GM21381 (cell line): ENCODE measurements around the gene FBXL3.

Source experiments
- ATAC-seq: cut with Tn5 transposase; IDR thresholded peaks from one replicate; pipeline ENCODE4 v1.9.1; 2021; ENCODE audit warnings: mild to moderate bottlenecking, moderate library complexity; ENCODE audit not compliant: unreplicated experiment

The FBXL3 gene, protein sequence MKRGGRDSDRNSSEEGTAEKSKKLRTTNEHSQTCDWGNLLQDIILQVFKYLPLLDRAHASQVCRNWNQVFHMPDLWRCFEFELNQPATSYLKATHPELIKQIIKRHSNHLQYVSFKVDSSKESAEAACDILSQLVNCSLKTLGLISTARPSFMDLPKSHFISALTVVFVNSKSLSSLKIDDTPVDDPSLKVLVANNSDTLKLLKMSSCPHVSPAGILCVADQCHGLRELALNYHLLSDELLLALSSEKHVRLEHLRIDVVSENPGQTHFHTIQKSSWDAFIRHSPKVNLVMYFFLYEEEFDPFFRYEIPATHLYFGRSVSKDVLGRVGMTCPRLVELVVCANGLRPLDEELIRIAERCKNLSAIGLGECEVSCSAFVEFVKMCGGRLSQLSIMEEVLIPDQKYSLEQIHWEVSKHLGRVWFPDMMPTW

DNA sequence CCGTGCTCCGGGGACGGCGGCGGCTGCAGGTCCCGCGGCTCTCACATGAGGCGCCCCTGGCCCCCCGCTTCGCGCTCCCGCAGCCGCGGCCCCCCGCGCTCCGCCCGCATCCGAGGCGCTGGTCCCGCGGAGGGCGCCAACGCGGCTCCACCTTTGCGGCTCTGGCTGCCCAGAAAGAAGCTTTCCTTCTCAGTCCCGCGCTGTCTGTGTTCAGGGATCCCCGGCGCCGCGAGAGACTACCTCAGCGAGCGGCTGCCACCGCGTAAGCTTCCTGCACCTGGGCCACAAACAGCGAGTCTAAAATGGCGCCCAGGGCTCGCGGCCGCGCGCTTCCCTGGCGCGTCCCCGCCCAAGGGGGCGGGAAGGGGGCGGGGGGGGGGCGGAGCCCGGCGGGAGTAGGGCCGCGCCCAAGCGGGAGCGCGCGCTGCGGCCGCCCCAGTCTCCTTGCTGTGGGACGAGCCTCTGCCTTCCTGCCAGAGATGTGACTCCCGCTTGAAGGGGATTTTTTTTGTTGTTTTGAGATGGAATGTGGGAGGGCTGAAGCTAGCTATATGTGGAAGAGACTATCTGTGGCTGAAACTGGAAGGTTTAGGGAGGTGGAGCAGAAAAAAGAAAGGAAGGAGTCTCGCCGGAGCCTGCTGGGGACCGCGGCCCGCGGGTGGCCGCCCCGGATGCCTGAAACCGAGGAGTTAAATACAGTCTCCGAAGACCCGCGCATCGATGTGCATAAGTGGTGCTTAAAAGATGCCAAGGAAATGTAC, at the start of gene FBXL3:
Gene FBXL3, minus strand, starts transcription at position 299 of the 761 bp plus-strand sequence. CDS start 5,299 bp downstream, outside the sequence.
- peak; percentile 58 for ATAC-seq

DNA sequence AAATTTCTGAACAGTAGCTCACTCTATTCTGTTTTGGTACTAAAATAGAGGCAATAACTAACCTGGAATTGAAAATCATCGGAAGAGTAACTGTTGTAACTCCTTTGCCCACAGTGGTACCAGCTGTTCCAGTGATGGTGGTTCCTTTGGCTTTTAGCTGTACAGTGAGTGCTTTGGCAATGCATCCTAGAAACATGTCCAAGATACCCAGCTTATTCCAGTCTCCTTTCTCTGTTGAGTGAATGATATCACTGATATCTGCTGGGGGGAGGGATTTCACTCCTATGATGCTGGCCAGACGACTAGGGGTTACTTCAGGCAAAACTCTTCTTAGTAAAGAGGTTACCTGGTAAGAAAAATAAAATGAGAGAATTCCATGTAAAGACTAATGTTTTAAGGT, 40.6 kb upstream of the FBXL3 start:
- ATAC-seq, result no peak

DNA sequence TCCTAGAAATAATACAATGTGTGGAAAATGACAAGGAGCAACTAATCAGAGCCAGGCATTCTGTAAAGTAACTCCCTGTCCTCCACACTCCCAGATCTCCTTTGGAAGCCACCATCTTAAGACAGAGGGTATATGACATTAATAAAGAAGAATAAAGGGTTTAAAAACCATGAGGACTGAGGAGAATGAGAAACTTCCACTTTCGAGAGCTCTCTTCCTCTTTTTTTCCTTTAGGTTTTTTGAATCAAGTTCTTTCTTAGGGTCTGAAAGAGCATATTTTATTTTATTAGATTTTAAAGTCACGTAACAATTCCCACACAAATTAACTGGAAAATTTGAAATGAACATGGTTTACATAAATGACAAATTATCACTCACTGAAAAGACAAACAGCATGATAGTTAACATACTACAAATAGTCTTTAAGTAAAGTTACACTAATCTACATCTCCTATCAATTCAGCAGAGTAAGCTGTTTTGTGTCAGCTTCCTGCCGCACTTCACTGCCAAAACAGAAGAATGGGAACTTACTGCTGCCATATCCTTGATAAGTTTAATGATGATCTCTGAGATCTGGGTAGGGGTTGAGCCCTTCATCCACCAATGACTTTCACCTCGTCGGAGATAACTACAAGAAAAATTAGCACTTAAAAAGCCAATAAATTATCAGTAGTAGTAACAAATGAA, 38.6 kb upstream of the FBXL3 start:
- ATAC-seq, result no peak

DNA sequence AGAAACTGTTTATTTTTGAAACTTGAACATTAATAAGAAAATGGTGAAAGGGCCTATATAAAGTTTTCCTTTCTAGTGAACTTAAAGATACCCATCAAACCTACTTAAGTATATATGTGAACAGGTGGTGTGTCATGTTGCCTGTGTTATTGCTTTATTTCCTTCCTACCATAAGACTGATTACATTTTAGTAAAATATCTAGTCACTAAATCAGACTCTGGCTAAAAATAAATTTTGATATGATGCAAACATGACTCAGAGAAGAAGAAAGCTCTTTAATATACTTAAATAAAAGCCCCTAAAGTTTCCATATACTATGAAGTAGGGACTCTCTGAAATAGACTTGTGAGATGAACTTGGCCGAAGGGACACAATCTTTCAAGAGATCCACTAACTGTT, 35.1 kb upstream of the FBXL3 start:
- ATAC-seq, result no peak

DNA sequence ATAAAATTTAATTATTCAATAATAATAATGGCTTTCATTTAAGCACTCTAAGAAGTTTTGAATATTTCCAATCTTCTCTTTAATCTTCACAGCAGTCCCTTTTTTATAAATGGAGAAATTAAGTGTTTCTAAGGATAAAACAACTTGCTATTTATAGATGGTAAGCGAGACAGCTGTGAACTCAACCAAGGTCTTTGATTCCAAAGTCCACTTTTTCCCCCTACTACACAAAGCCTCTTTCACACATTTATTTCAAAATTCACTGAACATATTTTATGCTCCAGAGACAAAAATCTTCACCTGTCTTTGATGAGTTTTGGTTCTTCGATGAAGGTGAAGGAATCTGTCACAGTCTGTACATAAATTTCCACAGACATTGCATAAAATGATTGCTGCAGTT, 34.4 kb upstream of the FBXL3 start:
- no peak for ATAC-seq

DNA sequence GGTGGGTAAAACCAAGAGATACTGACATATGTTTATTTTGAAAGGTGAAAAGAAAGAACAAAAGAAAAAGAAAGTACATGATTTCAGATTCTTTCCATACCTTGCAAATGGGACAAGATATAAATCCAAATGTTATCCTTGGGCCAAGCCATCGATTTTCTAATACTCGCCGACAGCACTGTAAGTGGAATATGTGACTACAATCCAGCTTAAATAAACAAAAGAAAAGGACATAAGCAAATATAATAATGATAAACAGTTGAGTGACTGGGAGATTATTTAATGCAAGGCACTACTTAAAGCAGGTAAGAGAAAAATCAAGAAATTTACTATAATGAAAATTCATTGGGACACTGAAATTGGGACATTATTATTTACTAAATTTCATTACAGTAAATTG, 29.9 kb upstream of the FBXL3 start:
- no peak for ATAC-seq

DNA sequence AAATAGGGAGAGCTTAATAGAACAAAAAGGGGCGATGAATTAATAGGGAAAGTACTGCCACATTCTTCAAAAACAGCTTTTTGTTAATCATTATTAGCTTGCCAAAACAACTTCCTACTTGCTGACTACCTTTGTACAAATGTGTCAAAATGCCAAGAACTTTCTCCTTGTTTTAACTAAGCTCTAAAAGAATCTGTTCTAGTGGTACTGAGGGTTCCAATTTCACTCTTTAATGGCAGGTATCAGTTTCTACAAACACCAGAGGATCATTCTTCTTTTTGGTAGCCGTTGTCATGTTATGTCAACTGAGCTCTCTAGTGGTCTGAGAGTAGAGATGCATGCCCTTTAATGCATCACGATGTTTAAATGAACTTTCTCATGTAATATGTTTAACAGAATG, 29.4 kb upstream of the FBXL3 start:
- no peak for ATAC-seq

DNA sequence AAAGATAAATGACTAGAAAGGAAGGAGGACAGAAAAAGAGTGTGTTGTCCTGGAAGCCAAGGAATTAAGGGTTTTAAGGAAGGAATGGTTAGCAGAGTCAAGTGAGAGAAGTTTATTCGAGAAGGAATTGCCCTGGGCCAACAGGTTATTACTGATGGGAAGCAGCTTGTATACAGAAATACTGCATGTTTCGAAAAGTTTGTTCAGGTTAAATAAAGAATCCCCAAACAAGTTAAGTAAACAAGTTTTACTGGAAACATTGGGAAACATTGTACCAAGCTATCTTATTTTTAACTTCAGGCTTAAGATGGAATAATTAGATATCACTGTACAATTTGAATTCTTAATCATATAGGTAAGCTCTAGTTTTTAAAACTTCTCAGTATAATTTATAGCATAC, 28.2 kb upstream of the FBXL3 start:
- no peak for ATAC-seq

DNA sequence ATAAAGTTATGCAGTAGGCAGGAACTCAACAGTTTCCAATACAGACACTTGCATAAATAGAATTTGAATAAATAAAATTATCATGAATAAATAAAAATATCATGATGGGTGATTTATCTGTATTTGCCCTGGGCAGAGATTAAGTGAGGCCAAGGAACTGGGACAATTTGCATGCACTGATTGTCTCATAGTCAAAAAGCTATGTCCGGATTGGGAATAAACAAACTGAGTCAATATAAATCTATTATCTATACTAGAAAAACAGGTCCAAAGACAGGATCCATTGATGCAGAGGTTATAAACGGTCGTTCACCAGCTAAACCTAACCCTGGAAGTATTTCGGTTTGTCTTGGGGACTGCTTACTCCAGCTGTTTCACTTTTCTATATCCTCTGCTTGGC, 26.2 kb upstream of the FBXL3 start:
- ATAC-seq, result no peak

DNA sequence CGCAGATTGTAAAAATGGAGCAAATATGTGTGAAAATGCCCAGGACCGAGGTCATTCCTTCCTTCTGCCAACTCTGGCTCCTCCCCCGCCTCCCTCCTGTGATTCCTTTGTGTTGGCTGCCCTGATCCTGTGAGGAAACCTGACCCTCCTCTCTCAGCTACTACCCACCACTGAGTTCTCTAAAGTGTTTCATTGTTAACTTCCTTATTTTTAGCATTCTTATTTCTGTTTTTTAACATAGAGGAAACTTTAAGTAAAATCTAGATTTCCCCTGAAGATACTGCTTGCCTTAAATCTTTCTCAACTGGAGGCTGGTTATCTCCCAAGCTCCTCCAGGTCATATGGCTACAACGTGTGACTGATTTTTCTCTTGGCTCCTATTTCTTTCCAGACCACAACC, 21.7 kb upstream of the FBXL3 start:
- ATAC-seq, result no peak

DNA sequence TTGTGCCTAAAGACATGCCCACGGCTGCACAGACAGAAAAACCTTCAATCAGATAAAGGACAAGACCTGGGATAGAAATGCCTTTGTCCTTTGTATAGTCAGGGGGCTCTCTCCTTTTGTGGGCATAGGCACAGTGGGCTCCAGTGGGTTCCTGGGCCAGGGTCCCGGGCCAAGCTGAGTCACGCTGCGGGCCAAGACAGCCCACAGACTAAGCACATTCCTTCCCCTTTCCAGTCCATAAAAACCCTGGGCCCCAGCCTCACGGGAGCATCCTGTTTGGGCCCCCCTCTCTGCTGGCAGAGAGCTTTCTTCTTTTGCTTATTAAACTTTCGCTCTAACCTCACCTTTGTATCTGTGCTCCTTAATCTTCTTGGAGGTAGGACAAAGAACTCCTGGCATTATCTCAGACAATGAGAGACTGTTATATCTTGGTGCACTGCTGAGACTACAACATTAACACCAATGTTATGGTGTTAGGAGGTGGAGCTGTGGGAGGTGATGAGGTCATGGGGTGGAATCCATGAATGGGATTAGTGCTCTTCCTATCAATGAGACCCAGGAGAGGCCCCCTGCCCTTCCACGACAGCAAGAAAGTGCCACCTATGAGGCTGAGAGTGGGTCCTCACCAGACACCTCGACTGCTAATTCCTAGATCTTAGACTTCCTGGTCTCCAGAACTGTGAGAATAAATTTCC, 20.8 kb upstream of the FBXL3 start:
- ATAC-seq, result no peak

DNA sequence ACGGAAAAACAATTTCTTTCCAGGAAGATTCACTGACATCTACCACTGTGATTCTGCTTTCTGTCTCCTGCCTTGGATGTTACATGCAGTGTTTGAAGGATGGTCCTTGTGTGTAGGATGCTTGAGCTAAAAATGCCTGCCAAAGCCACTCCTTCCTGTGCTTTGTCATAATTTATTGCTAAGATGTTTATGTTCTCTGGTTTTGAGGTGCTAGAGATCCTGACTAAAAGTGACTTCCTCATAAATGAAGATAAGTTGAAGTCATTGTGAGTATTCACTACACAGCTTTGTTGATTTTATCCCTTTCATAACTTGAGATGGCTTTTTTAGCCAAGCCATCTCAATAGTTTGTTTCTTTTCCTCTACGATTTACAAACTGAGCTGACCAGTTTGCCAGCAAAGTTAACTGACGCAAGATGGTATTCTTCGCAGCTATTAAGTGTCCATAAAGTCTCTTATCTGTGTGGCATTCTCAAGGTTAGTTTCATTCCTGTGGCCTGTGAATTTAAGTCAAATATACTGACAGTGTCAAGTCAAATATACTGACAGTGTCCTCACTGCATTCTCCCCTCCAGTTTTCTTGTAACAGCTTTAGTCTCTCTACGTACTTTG, 15.7 kb upstream of the FBXL3 start:
- no peak for ATAC-seq

DNA sequence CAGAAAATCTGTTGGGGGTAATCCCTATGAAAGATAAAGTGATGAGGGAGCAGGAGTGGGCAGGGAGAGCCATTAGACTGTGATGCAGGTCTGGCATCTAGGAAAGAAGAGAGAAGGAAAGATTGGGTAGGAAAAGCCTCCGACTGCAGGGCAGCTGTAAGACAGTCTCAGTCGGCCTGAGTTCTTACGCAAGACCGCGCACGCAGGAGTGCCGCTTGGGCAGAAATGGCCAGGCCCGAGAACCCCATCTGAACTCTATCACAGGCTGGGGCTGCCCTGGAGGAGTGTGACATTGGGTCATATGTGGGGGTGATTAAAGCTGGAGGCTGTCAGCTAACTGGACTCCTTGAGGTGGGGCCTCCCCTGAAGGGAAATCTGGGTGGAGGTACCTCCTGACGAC, 13.9 kb upstream of the FBXL3 start:
- no peak for ATAC-seq

DNA sequence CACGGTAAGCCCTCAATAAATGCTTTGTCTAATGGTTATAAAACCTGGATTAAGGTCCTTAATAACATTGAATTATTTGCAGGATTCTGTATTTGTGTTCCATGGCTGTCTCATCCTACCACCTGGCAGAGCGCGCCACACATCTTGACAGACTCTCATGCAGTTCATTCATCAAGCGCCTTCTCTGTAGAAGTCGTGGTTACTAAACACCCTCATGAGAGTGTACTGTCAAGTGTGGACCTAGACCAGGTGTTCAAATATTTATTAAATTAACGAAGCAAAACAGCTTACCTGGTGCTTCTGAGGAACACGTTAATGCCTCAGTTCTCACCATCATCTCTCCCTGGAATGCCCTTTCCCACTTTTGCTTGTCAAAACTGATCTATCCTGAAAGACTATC, 13.1 kb upstream of the FBXL3 start:
- ATAC-seq, result no peak

DNA sequence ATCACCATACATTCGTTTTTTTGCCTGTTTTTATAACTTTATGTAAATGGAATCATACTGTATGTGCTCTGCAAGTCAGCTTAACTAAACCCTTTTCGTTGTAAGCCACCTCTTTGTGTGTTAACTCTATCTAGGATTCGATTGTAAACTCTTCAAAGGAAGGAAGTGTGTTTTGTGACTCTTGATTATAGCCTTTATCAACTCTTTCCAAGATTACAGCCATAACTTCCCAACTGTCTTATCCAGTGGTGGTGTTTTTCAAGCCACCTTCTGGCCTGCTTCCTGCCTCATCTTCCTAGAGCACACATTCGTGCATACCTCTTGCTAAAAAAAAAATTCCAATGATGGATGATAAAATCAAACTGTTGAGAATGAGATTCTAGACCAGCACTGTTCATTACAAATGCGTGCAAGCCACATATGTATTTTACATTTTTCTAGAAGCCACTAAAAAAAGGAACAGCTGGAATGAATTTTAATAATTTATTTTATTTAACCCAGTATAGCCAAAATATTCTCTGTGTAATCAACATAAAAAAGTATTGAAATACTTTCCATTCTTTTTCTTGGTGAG, 12.0 kb upstream of the FBXL3 start:
- ATAC-seq, result no peak

DNA sequence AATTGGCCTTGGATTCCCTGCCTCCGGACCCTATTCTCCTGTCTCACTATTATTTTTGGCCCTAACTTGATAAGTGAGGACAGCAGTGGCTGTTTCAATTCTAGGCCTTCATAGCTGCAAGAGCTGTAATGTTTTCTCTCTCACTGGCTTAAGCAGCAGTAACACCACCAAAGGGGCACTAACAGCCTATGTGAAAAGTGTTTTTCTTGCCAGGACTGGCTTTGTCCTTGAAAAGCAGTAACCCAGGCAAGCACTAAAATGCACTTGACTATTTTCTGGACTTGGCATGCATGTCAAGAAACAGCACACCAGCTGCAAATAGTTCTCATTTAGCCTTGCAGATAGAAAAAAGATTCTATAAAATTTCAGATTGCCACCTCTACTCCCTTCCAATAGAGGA, 9.3 kb upstream of the FBXL3 start:
- ATAC-seq, result no peak

DNA sequence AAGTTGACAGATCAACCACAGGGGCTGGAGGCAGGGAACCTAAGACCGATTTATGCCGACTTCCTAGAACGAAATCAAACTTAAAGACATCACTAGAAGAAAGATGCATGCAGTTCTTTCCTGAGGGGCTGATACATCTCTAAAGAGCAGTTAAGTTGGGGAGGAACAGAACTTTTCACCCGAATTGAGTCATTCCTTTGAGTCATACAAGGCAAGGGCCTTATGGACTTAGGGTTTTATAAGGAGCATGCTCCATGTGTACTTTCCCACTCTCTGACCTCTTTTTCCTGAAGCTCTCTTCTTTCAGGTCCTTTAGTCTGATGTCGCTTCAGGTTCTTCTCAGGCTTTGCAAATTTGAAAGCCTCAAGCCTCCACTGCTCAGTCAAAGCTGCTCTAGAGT, 7.9 kb upstream of the FBXL3 start:
- ATAC-seq, result no peak

DNA sequence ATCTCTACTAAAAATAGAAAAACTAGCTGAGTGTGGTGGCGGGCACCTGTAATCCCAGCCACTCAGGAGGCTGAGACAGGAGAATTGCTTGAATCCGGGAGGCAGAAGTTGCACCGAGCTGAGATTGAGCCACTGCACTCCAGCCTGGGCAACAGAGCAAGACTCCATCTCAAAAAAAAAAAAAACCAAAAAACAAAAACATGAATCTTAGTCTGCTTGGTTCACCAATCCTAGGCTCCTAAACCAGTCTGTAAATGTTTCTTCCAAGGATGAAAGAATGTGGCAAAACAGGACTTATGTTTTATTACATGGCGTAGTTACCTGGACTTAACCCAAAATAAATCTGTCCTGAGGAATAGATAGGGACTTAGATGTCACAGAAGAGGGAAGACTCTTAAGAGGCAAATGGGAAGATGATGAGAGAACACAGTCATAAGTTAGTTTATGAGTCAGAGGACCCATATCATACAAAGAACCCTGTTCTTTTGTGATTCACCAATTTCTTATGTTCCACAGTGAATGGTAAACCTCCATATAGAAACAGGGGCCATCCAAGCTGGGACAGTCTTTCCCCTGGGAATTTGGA, 6.9 kb upstream of the FBXL3 start:
- no peak for ATAC-seq

DNA sequence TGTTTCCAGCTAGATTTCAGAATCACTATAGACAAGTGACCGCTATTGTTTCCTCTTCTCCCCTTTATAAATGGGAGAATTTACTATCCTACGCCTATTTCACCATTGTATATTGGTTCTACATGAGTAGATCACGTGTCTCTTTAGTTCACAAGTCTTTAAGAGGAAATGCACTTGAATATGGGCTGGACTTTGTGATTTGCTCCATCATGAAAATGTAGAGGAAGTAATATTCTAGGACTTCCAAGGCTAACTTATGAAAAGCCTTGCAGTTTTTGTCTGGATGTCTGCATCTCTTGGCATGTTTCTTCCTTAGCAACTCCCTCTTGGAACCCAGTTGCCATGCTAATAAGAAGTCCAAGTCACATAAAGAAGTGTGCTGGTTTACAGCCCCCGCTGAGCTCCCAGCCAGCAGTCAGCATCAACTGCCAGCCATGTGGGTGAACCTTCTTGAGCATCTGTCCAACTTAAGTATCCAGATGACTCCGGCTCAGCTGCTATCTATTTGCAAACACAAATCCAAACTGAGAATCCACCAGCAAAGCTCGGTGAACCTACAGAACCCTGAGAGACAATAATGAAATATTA, 4.8 kb upstream of the FBXL3 start:
- no peak for ATAC-seq

DNA sequence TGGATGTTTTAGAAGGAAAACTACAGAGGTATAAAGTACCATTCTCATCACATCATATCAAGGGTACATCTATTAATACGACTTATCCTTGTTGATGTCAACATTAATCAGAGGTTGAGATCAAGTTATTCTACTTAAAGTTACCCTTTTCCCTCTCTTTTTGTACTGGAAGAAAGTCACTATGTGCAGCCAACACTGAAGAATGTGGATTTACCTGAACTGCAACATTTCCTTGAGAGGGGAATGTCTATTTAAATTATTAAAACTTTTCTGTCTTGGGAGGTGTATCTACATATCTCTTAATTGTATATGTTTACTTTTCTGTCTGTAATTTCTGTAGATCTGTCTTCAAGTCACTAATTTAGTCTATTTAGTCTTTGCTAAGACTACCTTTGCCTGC, 2.5 kb upstream of the FBXL3 start:
- ATAC-seq, result no peak
